AG10803 (cell line): ENCODE data around the gene SIGLEC10.
"Not testable (repeated sequence)": the region's sequence is repeated elsewhere in the genome, so short reads cannot be mapped to it uniquely, and the experiment has no call there.

Experiments used
- DNase-seq: peaks from one replicate; pipeline ENCODE4 v3.0.0; 2010; ENCODE audit warnings: low read depth
- H3K4me3 ChIP-seq: 2 replicates; pipeline ENCODE4 v1.5.1; 2011; ENCODE audit warnings: mild to moderate bottlenecking, low read length, control low read depth
- TF ChIP-seq, protein P1 (sequence below): conservative IDR thresholded peaks from 2 replicates; pipeline ENCODE4 v1.5.1; 2011; ENCODE audit warnings: mild to moderate bottlenecking, low read length, control low read depth, inconsistent platforms

SIGLEC10 gene

DNA sequence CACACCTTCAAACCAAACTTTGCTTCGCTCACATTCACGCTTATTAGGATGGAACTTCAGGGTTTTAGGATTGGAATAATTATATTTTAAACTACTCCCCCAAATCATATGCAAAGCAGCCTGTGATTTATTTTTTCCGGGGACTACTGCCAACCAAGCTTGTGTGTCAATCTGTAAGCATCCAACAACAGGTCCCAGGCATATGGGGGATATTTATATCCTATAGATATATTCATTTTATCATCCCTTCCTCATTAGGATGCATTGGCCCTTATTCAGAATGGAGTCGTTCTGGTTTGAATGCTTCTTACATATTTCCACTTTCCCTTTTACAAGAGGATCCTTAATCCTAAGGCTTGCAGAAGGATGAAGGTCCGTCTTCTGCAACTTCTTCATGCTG lies 18.2 kb downstream of the SIGLEC10 start:
- no peak overlapping the region for H3K4me3 ChIP-seq
- TF ChIP-seq, protein P1, sequence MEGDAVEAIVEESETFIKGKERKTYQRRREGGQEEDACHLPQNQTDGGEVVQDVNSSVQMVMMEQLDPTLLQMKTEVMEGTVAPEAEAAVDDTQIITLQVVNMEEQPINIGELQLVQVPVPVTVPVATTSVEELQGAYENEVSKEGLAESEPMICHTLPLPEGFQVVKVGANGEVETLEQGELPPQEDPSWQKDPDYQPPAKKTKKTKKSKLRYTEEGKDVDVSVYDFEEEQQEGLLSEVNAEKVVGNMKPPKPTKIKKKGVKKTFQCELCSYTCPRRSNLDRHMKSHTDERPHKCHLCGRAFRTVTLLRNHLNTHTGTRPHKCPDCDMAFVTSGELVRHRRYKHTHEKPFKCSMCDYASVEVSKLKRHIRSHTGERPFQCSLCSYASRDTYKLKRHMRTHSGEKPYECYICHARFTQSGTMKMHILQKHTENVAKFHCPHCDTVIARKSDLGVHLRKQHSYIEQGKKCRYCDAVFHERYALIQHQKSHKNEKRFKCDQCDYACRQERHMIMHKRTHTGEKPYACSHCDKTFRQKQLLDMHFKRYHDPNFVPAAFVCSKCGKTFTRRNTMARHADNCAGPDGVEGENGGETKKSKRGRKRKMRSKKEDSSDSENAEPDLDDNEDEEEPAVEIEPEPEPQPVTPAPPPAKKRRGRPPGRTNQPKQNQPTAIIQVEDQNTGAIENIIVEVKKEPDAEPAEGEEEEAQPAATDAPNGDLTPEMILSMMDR: no peak
- DNase-seq: no peak

DNA sequence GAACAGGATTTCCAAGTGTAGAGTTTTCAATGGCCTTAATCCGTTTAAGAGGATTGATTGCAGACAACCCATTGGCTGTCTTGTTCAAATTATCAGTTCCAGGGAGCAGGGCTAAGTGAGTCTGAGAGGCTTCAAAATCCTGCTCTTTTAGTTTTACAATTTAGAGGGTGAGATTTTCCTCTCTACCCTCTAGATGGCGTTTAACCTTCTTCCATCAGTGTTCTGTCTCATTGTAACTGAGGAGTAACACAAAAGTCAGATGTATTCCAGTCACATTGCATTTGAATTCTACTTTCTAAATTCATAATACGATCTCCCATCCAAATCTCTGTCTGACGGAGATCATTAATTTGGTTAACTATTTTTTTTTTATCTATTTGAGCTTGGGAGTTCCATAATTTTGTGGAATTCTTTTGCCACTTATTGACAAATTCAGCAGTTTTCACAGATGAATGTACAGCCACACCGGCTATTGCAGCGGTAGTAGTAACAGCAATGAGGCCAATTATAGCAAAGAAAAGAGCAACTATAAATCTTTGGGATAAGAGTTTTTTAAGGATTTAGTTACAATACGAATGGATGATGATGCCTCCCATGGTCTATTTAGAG lies 19.2 kb downstream of the SIGLEC10 start:
- DNase-seq: peak; percentile 36
- H3K4me3 ChIP-seq: no peak overlapping the region
- TF ChIP-seq, protein P1: peak; percentile 71

DNA sequence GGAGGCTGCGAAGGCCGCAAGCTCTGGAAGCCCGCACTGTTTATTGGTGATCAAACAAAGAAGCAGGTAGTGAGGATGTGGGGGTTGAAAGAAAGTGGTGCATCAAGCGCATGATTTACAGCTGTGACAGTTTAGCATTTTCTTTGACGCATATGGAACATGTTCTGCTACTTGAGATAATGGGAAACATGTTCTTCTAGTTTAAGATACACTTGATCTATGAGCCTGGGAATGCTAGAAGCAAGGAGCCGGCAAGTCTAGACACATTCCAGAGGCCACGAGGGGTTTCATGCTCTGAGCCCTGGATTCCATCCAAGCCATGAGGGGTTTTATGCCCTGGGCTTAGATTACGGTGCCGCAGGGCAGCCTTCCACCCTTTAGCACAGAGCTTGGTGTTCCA lies 20.0 kb downstream of the SIGLEC10 start:
- not testable (repeated sequence) for H3K4me3 ChIP-seq
- peak; percentile 56 for DNase-seq

DNA sequence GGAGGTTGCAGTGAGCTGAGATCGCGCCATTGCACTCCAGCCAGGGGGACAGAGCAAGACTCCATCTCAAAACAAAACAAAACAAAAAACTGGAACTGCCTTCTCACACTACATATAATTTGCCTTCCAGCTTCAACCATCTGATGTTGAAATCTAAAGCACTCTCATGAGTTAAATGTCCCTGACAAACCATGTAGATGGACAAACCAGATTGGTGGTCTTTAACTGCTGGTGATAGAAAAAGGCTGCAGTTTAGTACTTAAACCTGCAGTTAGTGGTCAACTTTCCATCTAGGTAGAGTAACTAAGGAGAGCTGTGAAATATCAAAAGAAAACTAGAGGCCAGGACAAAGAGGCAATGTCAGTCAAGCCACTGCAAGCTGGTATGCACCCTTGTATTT lies 21.3 kb downstream of the SIGLEC10 start:
- no peak overlapping the region for H3K4me3 ChIP-seq
- TF ChIP-seq, protein P1: no peak
- no peak for DNase-seq

DNA sequence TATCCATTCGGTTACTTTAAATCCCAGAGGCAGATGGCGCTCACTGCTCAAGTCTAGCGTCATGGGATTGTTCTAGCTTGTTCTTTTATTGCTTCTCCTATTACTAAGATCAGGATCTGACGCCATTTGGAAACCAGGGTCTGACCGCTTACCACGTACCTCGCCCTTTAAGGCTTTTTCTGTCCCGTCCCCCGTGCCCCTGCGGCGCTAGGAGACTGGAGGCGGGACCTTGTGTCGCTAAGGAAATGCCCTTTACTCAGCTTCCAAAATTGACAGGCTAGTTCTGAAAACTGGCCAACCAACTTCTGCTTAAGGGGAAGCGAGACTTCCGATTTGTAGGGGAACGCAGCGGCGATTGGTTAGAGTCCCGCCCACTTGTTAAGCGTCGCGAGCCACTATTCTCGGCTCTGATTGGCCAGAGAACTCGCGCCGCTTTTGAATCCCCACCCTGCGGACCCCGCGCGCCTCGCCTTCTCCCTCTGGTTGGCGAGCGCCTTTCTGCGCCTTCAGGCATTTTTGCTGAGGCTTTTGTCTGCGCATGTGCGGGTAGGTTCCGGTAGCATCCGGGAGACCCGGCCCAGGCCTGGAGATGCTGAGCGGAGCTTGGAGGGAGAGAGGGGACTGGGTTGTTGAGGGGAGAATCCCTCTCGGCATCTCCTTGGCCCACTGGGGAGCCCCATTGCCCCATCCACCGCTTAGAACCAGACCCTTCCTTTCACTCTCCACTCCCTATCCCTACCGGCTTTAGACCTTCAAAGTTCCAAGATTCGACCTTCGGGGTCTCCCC lies 23.2 kb downstream of the SIGLEC10 start:
- peak overlapping the region; percentile 64 for H3K4me3 ChIP-seq
- peak; percentile 99 for DNase-seq
- TF ChIP-seq, protein P1: no peak

DNA sequence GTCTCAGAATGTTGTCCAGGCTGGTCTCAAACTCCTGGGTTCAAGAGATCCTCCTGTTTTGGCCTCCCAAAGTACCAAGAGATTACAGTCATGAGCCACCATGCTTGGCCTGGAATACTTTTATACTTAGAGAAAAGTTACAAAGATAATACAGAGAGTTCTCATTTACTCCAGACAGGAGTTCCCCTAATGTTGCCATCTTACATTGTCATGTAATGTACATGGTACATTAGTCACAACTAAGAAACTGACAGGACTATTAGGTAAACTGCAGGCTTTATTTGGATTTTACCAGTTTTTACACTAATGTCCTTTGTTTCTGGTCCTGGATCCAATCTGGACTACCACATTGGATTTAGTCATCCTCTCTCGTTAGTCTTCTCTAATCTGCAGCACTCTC lies 24.7 kb downstream of the SIGLEC10 start:
- TF ChIP-seq, protein P1: no peak
- DNase-seq: no peak
- no peak overlapping the region for H3K4me3 ChIP-seq

DNA sequence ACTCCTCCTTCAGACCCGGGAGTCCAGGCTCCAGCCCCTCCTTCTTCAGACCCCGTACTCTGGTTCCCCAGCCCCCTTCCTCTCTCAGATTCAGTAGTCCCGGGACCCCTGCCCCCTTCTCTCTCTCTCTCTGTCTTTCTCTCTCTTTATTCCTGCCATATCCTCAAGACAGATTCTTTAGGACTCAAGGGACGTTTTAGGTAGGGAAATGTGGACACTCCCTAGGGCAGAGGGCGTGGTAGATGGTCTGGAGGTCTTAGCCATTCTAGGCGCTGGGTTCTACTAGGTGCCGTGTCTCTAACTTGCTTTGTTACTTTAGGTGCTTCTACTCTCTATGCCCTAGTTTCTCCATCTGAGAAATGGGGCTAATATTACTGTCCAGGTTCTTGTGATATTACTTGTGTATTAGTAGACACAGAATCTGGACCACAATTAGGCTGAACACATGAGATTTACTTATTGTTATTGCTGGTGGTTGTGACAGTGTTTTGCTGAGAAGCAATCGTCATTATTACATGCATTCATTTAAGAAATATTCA lies 26.3 kb downstream of the SIGLEC10 start:
- no peak for DNase-seq
- TF ChIP-seq, protein P1: no peak
- no peak overlapping the region for H3K4me3 ChIP-seq
